Right lobe of liver (tissue), 6 donors: ENCODE measurements around the gene TCN2. TPM values are rescaled to one million over a fixed set of nuclear protein-coding genes. Genes with fewer than 3 reads are reported as not detected.

ENCODE experiments used
- ATAC-seq, 4 donors: fragments of 200-7000 bp; cut with Tn5 transposase; one replicate each; pipeline ENCODE4 v1.9.1; 2020; ENCODE audit warnings: mild to moderate bottlenecking in 4 of 4, moderate library complexity in 4 of 4
- DNase-seq, 3 donors: peaks; one replicate each; pipeline ENCODE4 v3.0.0-alpha.2; 2020
- H3K27ac ChIP-seq, 3 donors: fragments of 200-600 bp; one replicate each; pipeline ENCODE4 v1.8.0; 2022
- H3K27me3 ChIP-seq, 2 donors: fragments of 200-600 bp; one replicate each; pipeline ENCODE4 v1.8.0; 2022
- H3K36me3 ChIP-seq, 4 donors: fragments of 200-600 bp; sonication (generic) in 1 of 4; one replicate each; pipeline versions ENCODE4 v1.5.1 to v1.8.0; 2017 to 2022; ENCODE audit warnings: control low read depth in 1 of 4
- H3K4me1 ChIP-seq, 4 donors: fragments of 200-600 bp; sonication (generic) in 1 of 4; one replicate each; pipeline versions ENCODE4 v1.5.1 to v1.8.0; 2017 to 2022; ENCODE audit warnings: control low read depth in 1 of 4
- H3K4me3 ChIP-seq, 3 donors: fragments of 200-600 bp; one replicate each; pipeline ENCODE4 v1.8.0; 2022
- H3K9me3 ChIP-seq, 4 donors: fragments of 200-600 bp; sonication (generic) in 1 of 4; one replicate each; pipeline versions ENCODE4 v1.5.1 to v1.8.0; 2017 to 2022; ENCODE audit warnings: control low read depth in 1 of 4
- POLR2A ChIP-seq: fragments of 450-650 bp; IDR thresholded peaks from one replicate; pipeline ENCODE4 v1.6.1; 2017; ENCODE audit warnings: antibody characterized with exemption, mild to moderate bottlenecking
- WGBS: methylation state at CpG from one replicate; pipeline ENCODE4 v1.1.6; 2018; ENCODE audit warnings: low coverage, low lambda C conversion rate; ENCODE audit not compliant: insufficient coverage; ENCODE audit errors: missing lambda C conversion rate; 5-methylcytosine and 5-hydroxymethylcytosine counted together
- intact Hi-C, 2 donors: fragments of 100-400 bp; cut with DNase I; formaldehyde crosslinking; loops; one replicate each; pipeline versions ENCODE4 v1.11.2 to v1.14.1; 2022
- total RNA-seq, 6 experiments: library from RNA; depleted of rRNA in 2 of 6; stranded (reverse); fragments of >200 nt in 2 of 6; fragmentation: NEBNext Ultra II Directional in 3 of 6; extraction: Animal tissue kit (Norgen Biotek cat#: 25700) in 3 of 6; gene quantifications; one replicate each; pipeline versions ENCODE4 v1.1.0 to v1.2.4, GENCODE V29; 2016 to 2023
- TF ChIP-seq, protein P1 (sequence below), 4 donors: fragments of 200-600 bp in 3 of 4; fragments of 450-650 bp in 1 of 4; IDR thresholded peaks; one replicate each; pipeline versions ENCODE4 v1.5.1 to v1.8.0; 2016 to 2022; ENCODE audit warnings: antibody characterized with exemption in 4 of 4, mild to moderate bottlenecking in 2 of 4
- donor health status: DM: no; HTN: yes; CAD: no.
- donor health status: DM: no; HTN: no; CAD: no.
- donor health status: DM: no; HTN: no; CAD: no.
- donor health status: DM: no; HTN: yes; CAD: no.
- donor health status: DM: no; HTN: yes; CAD: no.

TCN2 gene
- total RNA-seq, 6 experiments from 2014 or later: 8.9 to 14.6 (median 12.8) TPM

DNA sequence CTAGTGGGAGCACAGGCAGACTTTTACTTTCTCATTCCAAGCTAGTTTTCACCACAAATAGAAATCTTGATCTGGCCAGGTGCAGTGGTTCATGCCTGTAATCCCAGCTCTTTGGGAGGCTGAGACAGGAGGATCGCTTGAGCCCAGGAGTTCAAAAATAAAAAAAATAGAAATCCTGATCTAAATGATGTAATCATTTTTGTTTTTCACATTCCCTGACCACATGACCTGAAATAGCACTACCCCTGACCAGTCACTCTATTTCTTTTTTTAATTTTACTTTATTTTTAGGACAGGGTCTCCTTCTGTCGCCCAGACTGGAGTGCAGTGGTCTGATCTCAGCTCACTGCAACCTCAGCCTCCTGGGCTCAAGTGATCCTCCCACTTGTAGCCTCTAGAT, 2.3 kb upstream of the TCN2 start:
- WGBS: 93% methylated on average over 2 of the region's 2 CpGs
- Histone ChIP-seq H3K4me3 (no peak overlapping the region), H3K9me3 (no peaks in the 10 kb centered on the region), H3K4me1 (peaks cover 0 to 16% (median 5%) of the 10 kb centered on the region in 4 donors), H3K27ac (no peak overlapping the region), H3K36me3 (no peaks in the 10 kb centered on the region), H3K27me3 (no peaks in the 10 kb centered on the region)
- DNase-seq (no peak), ATAC-seq (no peak)
- intact Hi-C loops: no loop called here
- TF ChIP-seq, protein P1, sequence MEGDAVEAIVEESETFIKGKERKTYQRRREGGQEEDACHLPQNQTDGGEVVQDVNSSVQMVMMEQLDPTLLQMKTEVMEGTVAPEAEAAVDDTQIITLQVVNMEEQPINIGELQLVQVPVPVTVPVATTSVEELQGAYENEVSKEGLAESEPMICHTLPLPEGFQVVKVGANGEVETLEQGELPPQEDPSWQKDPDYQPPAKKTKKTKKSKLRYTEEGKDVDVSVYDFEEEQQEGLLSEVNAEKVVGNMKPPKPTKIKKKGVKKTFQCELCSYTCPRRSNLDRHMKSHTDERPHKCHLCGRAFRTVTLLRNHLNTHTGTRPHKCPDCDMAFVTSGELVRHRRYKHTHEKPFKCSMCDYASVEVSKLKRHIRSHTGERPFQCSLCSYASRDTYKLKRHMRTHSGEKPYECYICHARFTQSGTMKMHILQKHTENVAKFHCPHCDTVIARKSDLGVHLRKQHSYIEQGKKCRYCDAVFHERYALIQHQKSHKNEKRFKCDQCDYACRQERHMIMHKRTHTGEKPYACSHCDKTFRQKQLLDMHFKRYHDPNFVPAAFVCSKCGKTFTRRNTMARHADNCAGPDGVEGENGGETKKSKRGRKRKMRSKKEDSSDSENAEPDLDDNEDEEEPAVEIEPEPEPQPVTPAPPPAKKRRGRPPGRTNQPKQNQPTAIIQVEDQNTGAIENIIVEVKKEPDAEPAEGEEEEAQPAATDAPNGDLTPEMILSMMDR (IDR thresholded peaks at IDR 0.05): no peak
- TF ChIP-seq POLR2A: no peak

DNA sequence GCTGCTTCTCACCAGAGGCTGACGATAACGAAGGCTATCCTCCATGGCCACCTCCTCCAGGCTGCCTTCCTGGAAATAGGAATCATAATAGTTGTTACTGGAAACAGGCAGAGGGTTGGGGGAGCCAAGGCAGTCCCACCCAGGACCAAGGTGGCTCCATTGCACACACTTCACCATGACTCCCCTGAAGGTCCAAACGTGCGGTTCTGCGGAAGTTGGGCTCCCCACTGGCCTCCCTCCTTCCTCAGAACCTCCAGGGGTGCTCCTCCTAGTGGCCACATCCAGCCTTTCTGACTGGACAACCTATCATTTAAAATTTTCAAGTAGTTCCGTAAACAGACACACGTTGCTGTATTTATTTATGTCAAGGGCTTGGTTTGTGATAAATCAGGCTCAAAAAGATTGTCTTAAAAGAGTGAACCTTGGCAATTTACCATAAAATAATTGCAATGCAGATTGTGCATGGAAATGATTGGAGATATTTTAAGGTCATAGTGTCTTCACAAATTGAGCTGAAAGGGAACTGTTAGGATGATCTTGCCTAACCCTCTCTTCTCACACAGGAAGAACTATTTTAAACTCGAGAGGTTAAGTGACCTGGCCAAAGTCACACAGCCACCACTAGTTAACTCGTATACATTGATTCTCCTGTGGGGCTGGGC, 1.4 kb upstream of the TCN2 start:
- ATAC-seq (peak; percentile 25 to 54 (median 42)), DNase-seq (peak in 2 of 3 donors; percentile 54 to 58)
- Histone ChIP-seq H3K4me1 (peaks cover 0 to 16% (median 5%) of the 10 kb centered on the region in 4 donors), H3K27me3 (no peaks in the 10 kb centered on the region), H3K36me3 (no peaks in the 10 kb centered on the region), H3K27ac (peak overlapping the region; percentile 63 to 71 (median 67)), H3K9me3 (no peaks in the 10 kb centered on the region), H3K4me3 (peak overlapping the region; percentile 61 to 77 (median 69))
- TF ChIP-seq, protein P1 (IDR thresholded peaks at IDR 0.05): peak; percentile 61 to 76 (median 74)
- TF ChIP-seq POLR2A: no peak
- WGBS: 16% methylated on average over 9 of the region's 9 CpGs
- intact Hi-C loops: no loop called here

DNA sequence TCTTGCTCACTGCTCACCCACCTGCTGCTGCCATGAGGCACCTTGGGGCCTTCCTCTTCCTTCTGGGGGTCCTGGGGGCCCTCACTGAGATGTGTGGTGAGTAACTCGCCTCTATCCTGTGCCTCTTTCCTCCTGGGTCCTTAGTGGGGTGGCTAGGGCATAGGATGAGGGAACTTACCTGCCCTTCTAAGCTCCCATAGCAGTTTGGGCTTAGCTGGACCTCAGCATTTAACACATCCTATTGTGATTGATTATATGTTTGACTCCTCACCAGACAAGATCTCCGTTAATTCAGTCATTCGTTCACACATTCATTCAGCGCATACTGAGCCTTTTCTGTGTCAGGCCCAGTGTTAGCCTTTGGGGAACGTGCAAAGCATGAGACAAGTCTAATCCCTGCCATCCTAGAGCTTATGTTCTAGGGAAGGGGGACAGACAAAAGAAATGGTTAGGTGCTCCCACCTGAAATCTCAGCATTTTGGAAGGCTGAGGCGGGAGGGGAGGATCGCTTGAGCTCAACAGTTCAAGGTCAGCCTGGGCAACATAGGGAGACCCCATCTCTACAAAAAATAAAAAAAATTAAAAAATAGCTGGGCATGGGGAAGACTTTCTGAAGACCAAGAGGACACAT, 441 bp downstream of the TCN2 start:
- WGBS: 83% methylated on average over 6 of the region's 7 CpGs

DNA sequence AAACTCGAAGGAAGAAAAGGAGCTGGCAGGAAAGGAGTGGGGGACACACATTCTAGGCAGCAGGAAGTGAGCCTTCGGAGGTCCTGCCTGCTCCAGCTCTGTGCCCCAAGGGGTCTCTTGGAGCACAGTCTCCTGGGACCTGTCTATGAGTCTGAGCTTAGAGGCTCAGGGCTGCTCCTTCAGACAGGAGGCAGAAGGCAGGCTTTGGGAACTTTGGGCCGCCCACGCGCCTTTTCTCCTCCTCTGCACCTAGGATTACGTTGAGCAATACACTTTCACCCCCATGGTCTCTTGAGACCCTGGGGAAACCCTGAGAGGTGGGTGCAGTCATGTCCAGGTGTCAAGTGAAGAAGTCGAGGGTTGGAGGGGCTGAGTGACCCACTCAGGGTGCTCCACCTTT, 965 bp downstream of the TCN2 start:
- DNase-seq (no peak), ATAC-seq (no peak)
- no peak for TF ChIP-seq POLR2A
- TF ChIP-seq, protein P1 (IDR thresholded peaks at IDR 0.05): no peak
- whole genome bisulfite sequencing: 83% methylated on average over 3 of the region's 7 CpGs
- peak overlapping the region; percentile 63 to 71 (median 67) for H3K27ac ChIP-seq
- peaks cover 0 to 3% (median 0%) of the 10 kb centered on the region in 4 donors for H3K36me3 ChIP-seq
- H3K9me3 ChIP-seq: no peaks in the 10 kb centered on the region
- intact Hi-C loops: no loop called here
- H3K4me3 ChIP-seq: peak overlapping the region in 2 of 3 donors; percentile 7 to 77
- no peaks in the 10 kb centered on the region for H3K27me3 ChIP-seq
- H3K4me1 ChIP-seq: peaks cover 0 to 16% (median 5%) of the 10 kb centered on the region in 4 donors

More for the DNA sequence above, 441 bp downstream of the TCN2 start:
- no peaks in the 10 kb centered on the region for H3K27me3 ChIP-seq
- peaks cover 0 to 16% (median 5%) of the 10 kb centered on the region in 4 donors for H3K4me1 ChIP-seq
- ATAC-seq (no peak), DNase-seq (no peak)
- peak overlapping the region; percentile 61 to 77 (median 69) for H3K4me3 ChIP-seq
- peak overlapping the region; percentile 63 to 71 (median 67) for H3K27ac ChIP-seq
- TF ChIP-seq, protein P1 (IDR thresholded peaks at IDR 0.05): no peak
- no peak for TF ChIP-seq POLR2A
- peaks cover 0 to 3% (median 0%) of the 10 kb centered on the region in 4 donors for H3K36me3 ChIP-seq
- intact Hi-C loops: no loop called here
- H3K9me3 ChIP-seq: no peaks in the 10 kb centered on the region
